HG02678 (cell line): ENCODE data around the gene TECPR2.

Experiments used
- ATAC-seq: cut with Tn5 transposase; IDR thresholded peaks from one replicate; pipeline ENCODE4 v1.9.1; 2021; ENCODE audit warnings: mild to moderate bottlenecking, moderate library complexity; ENCODE audit not compliant: unreplicated experiment

The TECPR2 gene

GRCh38 chr14:102493585-102493984 is 130.8 kb downstream of the TECPR2 start:
- no peak for ATAC-seq

GRCh38 chr14:102495491-102496330 is 133.0 kb downstream of the TECPR2 start:
- no peak for ATAC-seq

- no peak for ATAC-seq
These were observed 133.6 kb downstream of the TECPR2 start for GRCh38 chr14:102496331-102496691.

GRCh38 chr14:102496958-102497744 is 134.4 kb downstream of the TECPR2 start:
- no peak for ATAC-seq

- ATAC-seq, result no peak
These were observed 135.4 kb downstream of the TECPR2 start for GRCh38 chr14:102497998-102498677.

- ATAC-seq, result no peak
These were observed 136.0 kb downstream of the TECPR2 start for GRCh38 chr14:102498678-102499265.

GRCh38 chr14:102499401-102500157 is 136.8 kb downstream of the TECPR2 start:
- ATAC-seq, result no peak

GRCh38 chr14:102500158-102500662 is 137.5 kb downstream of the TECPR2 start:
- ATAC-seq, result no peak

- no peak for ATAC-seq
These were observed 138.0 kb downstream of the TECPR2 start for GRCh38 chr14:102500713-102501112.

- ATAC-seq, result no peak
These were observed 139.1 kb downstream of the TECPR2 start for GRCh38 chr14:102501751-102502315.

GRCh38 chr14:102502571-102502970 is 139.8 kb downstream of the TECPR2 start:
- no peak for ATAC-seq

GRCh38 chr14:102503641-102504327 is 141.0 kb downstream of the TECPR2 start:
- no peak for ATAC-seq

- no peak for ATAC-seq
These were observed 141.7 kb downstream of the TECPR2 start for GRCh38 chr14:102504328-102504999.

- ATAC-seq, result no peak
These were observed 142.4 kb downstream of the TECPR2 start for GRCh38 chr14:102505000-102505619.

- no peak for ATAC-seq
These were observed 143.3 kb downstream of the TECPR2 start for GRCh38 chr14:102505775-102506625.

GRCh38 chr14:102506626-102506925 is 143.8 kb downstream of the TECPR2 start:
- no peak for ATAC-seq

- no peak for ATAC-seq
These were observed 144.5 kb downstream of the TECPR2 start for GRCh38 chr14:102507081-102507856.
